Naive thymus-derived CD4-positive, alpha-beta T cell (primary cell): ENCODE data around the gene NFATC3. TPM values are rescaled to one million over a fixed set of nuclear protein-coding genes. Genes with fewer than 3 reads are reported as not detected.
"Not testable (repeated sequence)": the region's sequence is repeated elsewhere in the genome, so short reads cannot be mapped to it uniquely, and the experiment has no call there.

Experiments
- ATAC-seq: fragments of 150-1000 bp; cut with Tn5 transposase; 2 replicates; pipeline ENCODE4 v1.10.0; 2021; ENCODE audit warnings: mild to moderate bottlenecking, moderate library complexity
- CTCF ChIA-PET: fragments of 350-600 bp; sonication (Branson Sonifier 250); formaldehyde crosslinking; loops from one replicate; lab custom pipeline; 2021; ENCODE audit warnings: antibody characterized with exemption; lab: Charles Lee
- POLR2A ChIA-PET: fragments of 350-600 bp; sonication (Branson Sonifier 250); formaldehyde crosslinking; loops from one replicate; lab custom pipeline; 2021; ENCODE audit warnings: antibody characterized with exemption, inconsistent platforms; lab: Charles Lee
- DNase-seq, 9 donors: peaks; one replicate each; pipeline versions ENCODE4 v3.0.0 to v3.0.0-alpha.2; 2020 to 2022; ENCODE audit warnings: mixed read lengths in 1 of 9
- H3K27ac ChIP-seq: one replicate; pipeline ENCODE4 v1.7.0; 2013; ENCODE audit warnings: mild to moderate bottlenecking, low read depth, low read length, moderate library complexity
- H3K27me3 ChIP-seq, 2 donors: one replicate each; pipeline ENCODE4 v1.7.0; 2013; ENCODE audit warnings: low read length in 2 of 2, mild to moderate bottlenecking in 2 of 2, moderate library complexity in 2 of 2; ENCODE audit not compliant: control insufficient read depth in 2 of 2, insufficient read depth in 2 of 2
- H3K36me3 ChIP-seq, 3 experiments: 1 replicate in 2 of 3; 2 replicates in 1 of 3; pipeline ENCODE4 v1.7.0; 2013; ENCODE audit warnings: low read length in 3 of 3, mild to moderate bottlenecking in 3 of 3, moderate library complexity in 1 of 3; ENCODE audit not compliant: insufficient read depth in 3 of 3, control insufficient read depth in 2 of 3
- H3K4me1 ChIP-seq, 2 donors: one replicate each; pipeline ENCODE4 v1.7.0; 2013; ENCODE audit warnings: low read length in 2 of 2, mild to moderate bottlenecking in 2 of 2, moderate library complexity in 1 of 2; ENCODE audit not compliant: control insufficient read depth in 2 of 2, insufficient read depth in 2 of 2
- H3K4me3 ChIP-seq: 2 replicates; pipeline ENCODE4 v1.7.0; 2013; ENCODE audit warnings: mild to moderate bottlenecking, low read length
- H3K9me3 ChIP-seq, 3 experiments: 1 replicate in 2 of 3; 2 replicates in 1 of 3; pipeline ENCODE4 v1.7.0; 2013; ENCODE audit warnings: low read length in 3 of 3; ENCODE audit not compliant: control insufficient read depth in 2 of 3
- H3K27ac Mint-ChIP-seq, 9 donors: one replicate each; pipeline ENCODE4 v1.8.0; 2020 to 2022; ENCODE audit warnings: mixed read lengths in 9 of 9, mild to moderate bottlenecking in 8 of 9, moderate library complexity in 5 of 9, inconsistent platforms in 2 of 9
- H3K27me3 Mint-ChIP-seq, 5 donors: one replicate each; pipeline ENCODE4 v1.8.0; 2021 to 2022; ENCODE audit warnings: mixed read lengths in 5 of 5, mild to moderate bottlenecking in 1 of 5
- H3K36me3 Mint-ChIP-seq, 5 donors: one replicate each; pipeline ENCODE4 v1.8.0; 2020 to 2022; ENCODE audit warnings: mixed read lengths in 5 of 5, mild to moderate bottlenecking in 3 of 5, inconsistent platforms in 1 of 5
- H3K4me1 Mint-ChIP-seq, 7 donors: one replicate each; pipeline ENCODE4 v1.8.0; 2020 to 2022; ENCODE audit warnings: mixed read lengths in 7 of 7, mild to moderate bottlenecking in 3 of 7, inconsistent platforms in 1 of 7
- H3K4me3 Mint-ChIP-seq, 10 donors: one replicate each; pipeline ENCODE4 v1.8.0; 2020 to 2022; ENCODE audit warnings: mild to moderate bottlenecking in 10 of 10, mixed read lengths in 10 of 10, moderate library complexity in 6 of 10, inconsistent platforms in 2 of 10
- H3K9me3 Mint-ChIP-seq, 11 donors: one replicate each; pipeline ENCODE4 v1.8.0; 2020 to 2022; ENCODE audit warnings: mixed read lengths in 11 of 11, mild to moderate bottlenecking in 4 of 11, inconsistent platforms in 1 of 11, moderate library complexity in 1 of 11
- intact Hi-C, 2 donors: fragments of 100-400 bp; cut with micrococcal nuclease; formaldehyde crosslinking; loops; one replicate each; pipeline ENCODE4 v1.15.1; 2023
- polyA plus RNA-seq, 2 donors: library from polyadenylated mRNA; unstranded; fragments of 300-500 nt; fragmentation: Illumina TruSeq; gene quantifications; one replicate each; pipeline ENCODE4 v1.2.3, GENCODE V29; 2021
- total RNA-seq, 6 experiments: library from RNA in 5 of 6; stranded (reverse) in 5 of 6; gene quantifications; 1 replicate in 5 of 6; 2 replicates in 1 of 6; pipeline ENCODE4 v1.2.3 and lab custom pipeline; 2021 to 2026

The NFATC3 gene
- total and polyA plus RNA-seq, 7 experiments from 2014 or later = 75.8 to 151 (median 121) TPM

DNA sequence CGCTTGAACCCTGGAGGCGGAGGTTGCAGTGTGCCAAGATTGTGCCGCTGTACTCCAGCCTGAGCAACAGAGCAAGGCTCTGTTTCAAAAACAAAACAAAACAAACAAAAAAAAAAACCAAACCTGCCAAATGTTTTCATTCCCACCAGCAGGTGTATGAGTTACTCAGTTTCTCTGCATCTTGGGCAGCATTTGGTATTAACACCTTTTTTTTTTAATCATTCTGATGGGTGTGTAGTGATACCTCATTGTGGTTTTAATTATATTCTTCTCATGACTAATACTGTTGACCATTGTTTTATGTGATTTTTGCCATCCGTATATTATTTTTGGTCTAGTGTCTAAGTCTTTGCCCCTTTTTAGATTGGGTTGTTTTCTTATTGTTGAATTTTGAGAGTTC is 15.3 kb downstream of the NFATC3 start:
- peaks cover 53 to 94% (median 78%) of the 10 kb centered on the region in 7 donors for H3K4me1 Mint-ChIP-seq
- ATAC-seq = no peak
- H3K4me3 Mint-ChIP-seq = peak overlapping the region in 7 of 10 donors; percentile 33 to 66 (median 51)
- H3K4me1 ChIP-seq = peaks cover 45 to 54% of the 10 kb centered on the region in 2 donors
- H3K36me3 Mint-ChIP-seq = peaks cover 4 to 31% (median 16%) of the 10 kb centered on the region in 5 donors
- H3K27me3 Mint-ChIP-seq = no peaks in the 10 kb centered on the region
- DNase-seq = no peak
- H3K27ac Mint-ChIP-seq = peak overlapping the region in 7 of 9 donors; percentile 25 to 81 (median 53)
- H3K36me3 ChIP-seq = no peaks in the 10 kb centered on the region
- H3K27ac ChIP-seq = no peak overlapping the region
- H3K9me3 ChIP-seq = no peaks in the 10 kb centered on the region
- no peaks in the 10 kb centered on the region for H3K27me3 ChIP-seq
- intact Hi-C loops = no loop called here
- ChIA-PET POLR2A (interaction anchor here (0.6 kb wide), 1 partner anchor 23 kb away, joined by 4 read pairs; no protein-coding TSS in a partner anchor), CTCF (no interaction called here)
- no peak overlapping the region for H3K4me3 ChIP-seq
- H3K9me3 Mint-ChIP-seq = peaks cover 0 to 9% (median 2%) of the 10 kb centered on the region in 11 donors

GRCh38 chr16:68105611-68106010 is 20.4 kb downstream of the NFATC3 start:
- POLR2A ChIA-PET = interaction anchor here (0.6 kb wide), 1 partner anchor 16 kb away, joined by 4 read pairs; no protein-coding TSS in a partner anchor
- H3K4me3 Mint-ChIP-seq = peak overlapping the region in 5 of 10 donors; percentile 38 to 61 (median 47)
- peaks cover 0 to 37% (median 20%) of the 10 kb centered on the region in 11 donors for H3K9me3 Mint-ChIP-seq
- peaks cover 20 to 38% of the 10 kb centered on the region in 2 donors for H3K4me1 ChIP-seq
- H3K27ac ChIP-seq = no peak overlapping the region
- peaks cover 16 to 61% (median 40%) of the 10 kb centered on the region in 5 donors for H3K36me3 Mint-ChIP-seq
- no peaks in the 10 kb centered on the region for H3K36me3 ChIP-seq
- ATAC-seq (no peak), DNase-seq (no peak)
- intact Hi-C loops = no loop called here
- H3K27ac Mint-ChIP-seq = peak overlapping the region in 6 of 9 donors; percentile 19 to 84 (median 64)
- no peak overlapping the region for H3K4me3 ChIP-seq
- no peaks in the 10 kb centered on the region for H3K27me3 ChIP-seq
- H3K4me1 Mint-ChIP-seq = peaks cover 66 to 94% (median 86%) of the 10 kb centered on the region in 7 donors
- H3K27me3 Mint-ChIP-seq = no peaks in the 10 kb centered on the region
- peaks cover 0 to 5% (median 0%) of the 10 kb centered on the region in 3 experiments for H3K9me3 ChIP-seq
- CTCF ChIA-PET = no interaction called here

GRCh38 chr16:68107230-68107928 is 22.2 kb downstream of the NFATC3 start:
- H3K4me3 ChIP-seq, H3K9me3 ChIP-seq, POLR2A ChIA-PET, H3K27me3 ChIP-seq, H3K27ac ChIP-seq, H3K27me3 Mint-ChIP-seq, intact Hi-C loops, H3K36me3 ChIP-seq, ATAC-seq, DNase-seq: not testable (repeated sequence)
- Mint-ChIP-seq H3K4me3 (peak overlapping the region in 7 of 10 donors; percentile 49 to 73 (median 60)), H3K27ac (peak overlapping the region in 7 of 9 donors; percentile 19 to 91 (median 51)), H3K36me3 (peaks cover 24 to 70% (median 50%) of the 10 kb centered on the region in 5 donors), H3K4me1 (peaks cover 65 to 94% (median 85%) of the 10 kb centered on the region in 7 donors), H3K9me3 (peaks cover 0 to 52% (median 31%) of the 10 kb centered on the region in 11 donors)
- H3K4me1 ChIP-seq = peaks cover 19 to 27% of the 10 kb centered on the region in 2 donors
- CTCF ChIA-PET = interaction anchor here (1.2 kb wide), 1 partner anchor 14 kb away, joined by 7 read pairs; no protein-coding TSS in a partner anchor

DNA sequence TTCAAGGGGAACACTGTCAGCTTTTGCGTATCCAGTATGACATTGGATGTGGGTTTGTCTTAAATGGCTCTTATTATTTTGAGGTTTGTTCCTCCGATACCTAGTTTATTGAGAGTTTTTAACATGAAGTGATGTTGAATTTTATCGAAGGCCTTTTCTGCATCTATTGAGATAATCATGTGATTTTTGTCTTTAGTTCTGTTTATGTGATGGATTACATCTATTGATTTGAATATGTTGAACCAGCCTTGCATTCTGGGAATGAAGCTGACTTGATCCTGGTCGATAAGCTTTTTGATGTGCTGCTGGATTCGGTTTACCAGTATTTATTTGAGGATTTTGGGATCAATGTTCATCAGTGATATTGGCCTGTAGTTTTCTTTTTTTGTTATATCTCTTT is 24.0 kb downstream of the NFATC3 start:
- DNase-seq, intact Hi-C loops, H3K4me3 ChIP-seq, H3K9me3 ChIP-seq, H3K27me3 Mint-ChIP-seq, H3K27ac ChIP-seq, H3K27me3 ChIP-seq, H3K36me3 ChIP-seq, ATAC-seq: not testable (repeated sequence)
- CTCF ChIA-PET = interaction anchor here (1.4 kb wide), 1 partner anchor 44 kb away, joined by 7 read pairs; no protein-coding TSS in a partner anchor
- H3K36me3 Mint-ChIP-seq = peaks cover 26 to 64% (median 50%) of the 10 kb centered on the region in 5 donors
- POLR2A ChIA-PET = interaction anchor here (0.6 to 1.8 kb wide), 5 partner anchors 12 to 21 kb away, joined by 3 to 6 read pairs (median 3); no protein-coding TSS in a partner anchor
- H3K4me3 Mint-ChIP-seq = peak overlapping the region in 2 of 10 donors; percentile 1 to 60
- peaks cover 23 to 25% of the 10 kb centered on the region in 2 donors for H3K4me1 ChIP-seq
- H3K4me1 Mint-ChIP-seq = peaks cover 64 to 94% (median 82%) of the 10 kb centered on the region in 7 donors
- peak overlapping the region in 6 of 9 donors; percentile 18 to 78 (median 40) for H3K27ac Mint-ChIP-seq
- H3K9me3 Mint-ChIP-seq = peaks cover 0 to 57% (median 33%) of the 10 kb centered on the region in 11 donors

DNA sequence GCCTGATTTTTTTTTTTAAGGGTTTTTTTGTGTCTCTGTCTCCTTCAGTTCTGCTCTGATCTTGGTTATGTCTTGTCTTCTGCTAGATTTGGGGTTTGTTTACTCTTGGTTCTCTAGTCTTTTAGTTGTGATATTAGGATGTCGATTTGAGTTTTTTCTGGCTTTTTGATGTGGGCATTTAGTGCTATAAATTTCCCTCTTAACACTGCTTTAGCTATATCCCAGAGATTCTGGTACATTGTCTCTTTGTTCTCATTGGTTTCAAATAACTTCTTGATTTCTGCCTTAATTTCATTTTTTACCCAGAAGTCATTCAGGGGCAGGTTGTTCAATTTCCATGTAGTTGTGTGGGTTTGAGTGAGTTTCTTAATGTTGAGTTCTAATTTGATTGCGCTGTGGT is 25.4 kb downstream of the NFATC3 start:
- peak overlapping the region in 5 of 10 donors; percentile 23 to 61 (median 53) for H3K4me3 Mint-ChIP-seq
- CTCF ChIA-PET, H3K27me3 Mint-ChIP-seq, DNase-seq, H3K9me3 ChIP-seq, H3K36me3 ChIP-seq, H3K4me3 ChIP-seq, ATAC-seq, H3K27ac ChIP-seq, intact Hi-C loops, H3K27me3 ChIP-seq: not testable (repeated sequence)
- H3K4me1 Mint-ChIP-seq = peaks cover 55 to 94% (median 83%) of the 10 kb centered on the region in 7 donors
- POLR2A ChIA-PET = interaction anchor here (1.8 kb wide), 1 partner anchor 17 kb away, joined by 6 read pairs; no protein-coding TSS in a partner anchor
- H3K27ac Mint-ChIP-seq = peak overlapping the region in 6 of 9 donors; percentile 29 to 88 (median 70)
- H3K4me1 ChIP-seq = peaks cover 23 to 24% of the 10 kb centered on the region in 2 donors
- peaks cover 26 to 54% (median 49%) of the 10 kb centered on the region in 5 donors for H3K36me3 Mint-ChIP-seq
- H3K9me3 Mint-ChIP-seq = peaks cover 0 to 47% (median 29%) of the 10 kb centered on the region in 11 donors

DNA sequence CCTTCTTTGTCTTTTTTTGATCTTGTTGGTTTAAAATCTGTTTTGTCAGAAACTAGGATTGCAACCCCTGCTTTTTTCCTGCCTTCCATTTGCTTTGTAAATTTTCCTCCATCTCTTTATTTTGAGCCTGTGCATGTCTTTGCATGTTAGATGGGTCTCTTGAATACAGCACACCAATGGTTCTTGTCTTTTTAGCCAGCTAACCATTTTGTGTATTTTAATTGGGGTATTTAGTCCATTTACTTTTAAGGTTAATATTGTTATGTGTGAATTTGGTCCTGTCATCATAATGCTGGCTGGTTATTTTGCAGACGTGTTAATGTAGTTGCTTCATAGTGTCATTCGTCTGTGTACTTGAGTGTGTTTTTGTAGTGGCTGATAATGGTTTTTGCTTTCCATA is 26.2 kb downstream of the NFATC3 start:
- Histone ChIP-seq H3K9me3 (peaks cover 0 to 5% (median 0%) of the 10 kb centered on the region in 3 experiments), H3K27me3 (no peaks in the 10 kb centered on the region), H3K4me3 (no peak overlapping the region), H3K27ac (no peak overlapping the region), H3K4me1 (peaks cover 28 to 32% of the 10 kb centered on the region in 2 donors), H3K36me3 (no peaks in the 10 kb centered on the region)
- Mint-ChIP-seq H3K4me3 (peak overlapping the region in 8 of 10 donors; percentile 4 to 61 (median 44)), H3K9me3 (peaks cover 0 to 46% (median 29%) of the 10 kb centered on the region in 11 donors), H3K27ac (peak overlapping the region in 6 of 9 donors; percentile 17 to 63 (median 54)), H3K36me3 (peaks cover 26 to 52% (median 47%) of the 10 kb centered on the region in 5 donors), H3K27me3 (no peaks in the 10 kb centered on the region), H3K4me1 (peaks cover 54 to 95% (median 84%) of the 10 kb centered on the region in 7 donors)
- ATAC-seq = no peak
- intact Hi-C loops = no loop called here
- no peak for DNase-seq
- ChIA-PET CTCF (no interaction called here), POLR2A (no interaction called here)
